Neuronal stem cell (in vitro differentiated cells): ENCODE data around the gene ST8SIA6.

Source experiments
- DNase-seq: peaks from one replicate; pipeline ENCODE4 v3.0.0-alpha.2; 2013; ENCODE audit warnings: low spot score
- H2AFZ ChIP-seq: one replicate; pipeline ENCODE4 v1.6.1; 2013; ENCODE audit warnings: mild to moderate bottlenecking, low read length, inconsistent platforms
- H2AK5ac ChIP-seq: 2 replicates; pipeline ENCODE4 v1.6.1; 2013; ENCODE audit warnings: low read depth, mild to moderate bottlenecking, inconsistent platforms, low read length, moderate library complexity, mixed read lengths
- H2BK120ac ChIP-seq: 2 replicates; pipeline ENCODE4 v1.6.1; 2013; ENCODE audit warnings: low read depth, mild to moderate bottlenecking, inconsistent platforms, low read length, moderate library complexity, mixed read lengths
- H2BK12ac ChIP-seq: one replicate; pipeline ENCODE4 v1.6.1; 2013; ENCODE audit warnings: low read length, inconsistent platforms
- H2BK15ac ChIP-seq: 2 replicates; pipeline ENCODE4 v1.6.1; 2013; ENCODE audit warnings: mild to moderate bottlenecking, low read length, inconsistent platforms, mixed read lengths
- H2BK5ac ChIP-seq: one replicate; pipeline ENCODE4 v1.6.1; 2013; ENCODE audit warnings: inconsistent platforms, mild to moderate bottlenecking, low read length, moderate library complexity
- H3K14ac ChIP-seq: one replicate; pipeline ENCODE4 v1.6.1; 2013; ENCODE audit warnings: low read length, inconsistent platforms
- H3K18ac ChIP-seq: 2 replicates; pipeline ENCODE4 v1.6.1; 2013; ENCODE audit warnings: low read length, inconsistent platforms
- H3K23ac ChIP-seq: 2 replicates; pipeline ENCODE4 v1.6.1; 2013; ENCODE audit warnings: low read depth, mild to moderate bottlenecking, mixed read lengths, low read length, inconsistent platforms; ENCODE audit not compliant: poor library complexity
- H3K27ac ChIP-seq: replicated peaks from 3 replicates; pipeline ENCODE4 v1.5.1; 2013; ENCODE audit warnings: low read length, inconsistent platforms
- H3K27me3 ChIP-seq, 3 experiments: 2 replicates each; pipeline ENCODE4 v1.6.1; 2013; ENCODE audit warnings: low read length in 3 of 3, mild to moderate bottlenecking in 2 of 3, inconsistent platforms in 1 of 3, low read depth in 1 of 3, mixed read lengths in 1 of 3, moderate library complexity in 1 of 3; ENCODE audit not compliant: control insufficient read depth in 3 of 3, insufficient read depth in 3 of 3
- H3K36me3 ChIP-seq, 2 donors: replicated peaks in 1 of 2; 2 replicates each; pipeline ENCODE4 v1.6.1; 2013; ENCODE audit warnings: low read length in 2 of 2; ENCODE audit not compliant: control insufficient read depth in 2 of 2, insufficient read depth in 2 of 2
- H3K4ac ChIP-seq: 2 replicates; pipeline ENCODE4 v1.6.1; 2013; ENCODE audit warnings: inconsistent platforms, mild to moderate bottlenecking, low read length, moderate library complexity
- H3K4me1 ChIP-seq, 2 donors: 1 replicate in 1 of 2; 2 replicates in 1 of 2; pipeline ENCODE4 v1.6.1; 2013; ENCODE audit warnings: low read length in 2 of 2, low read depth in 1 of 2; ENCODE audit not compliant: control insufficient read depth in 2 of 2, insufficient read depth in 1 of 2
- H3K4me2 ChIP-seq: one replicate; pipeline ENCODE4 v1.6.1; 2013; ENCODE audit warnings: mild to moderate bottlenecking, low read length, inconsistent platforms; ENCODE audit not compliant: insufficient read depth, poor library complexity, severe bottlenecking
- H3K4me3 ChIP-seq, 2 donors: 2 replicates each; pipeline ENCODE4 v1.5.1; 2013; ENCODE audit warnings: low read length in 2 of 2, mild to moderate bottlenecking in 2 of 2, inconsistent platforms in 1 of 2, moderate library complexity in 1 of 2
- H3K79me1 ChIP-seq: one replicate; pipeline ENCODE4 v1.6.1; 2013; ENCODE audit warnings: low read depth, mild to moderate bottlenecking, inconsistent platforms, low read length, moderate library complexity
- H3K9ac ChIP-seq: one replicate; pipeline ENCODE4 v1.6.1; 2013; ENCODE audit warnings: mild to moderate bottlenecking, low read depth, low read length, inconsistent platforms; ENCODE audit not compliant: poor library complexity
- H3K9me3 ChIP-seq, 2 donors: replicated peaks in 1 of 2; 2 replicates each; pipeline versions ENCODE3 to v1.6.1; 2013; ENCODE audit warnings: low read length in 2 of 2, mild to moderate bottlenecking in 2 of 2, inconsistent platforms in 1 of 2, low read depth in 1 of 2, mixed read lengths in 1 of 2, moderate library complexity in 1 of 2; ENCODE audit not compliant: control insufficient read depth in 2 of 2, insufficient read depth in 1 of 2
- H4K8ac ChIP-seq: one replicate; pipeline ENCODE4 v1.6.1; 2013; ENCODE audit warnings: low read depth, mild to moderate bottlenecking, inconsistent platforms, low read length, moderate library complexity
- H4K91ac ChIP-seq: one replicate; pipeline ENCODE4 v1.6.1; 2013; ENCODE audit warnings: low read length, low read depth, mild to moderate bottlenecking, inconsistent platforms; ENCODE audit not compliant: poor library complexity
- WGBS, 2 donors: extraction: QIAGEN DNeasy Blood & Tissue Kit; methylation state at CpG; one replicate each; pipeline ENCODE4 v1.1.7; 2013; ENCODE audit warnings: missing lambda C conversion rate in 2 of 2, mixed read lengths in 1 of 2; ENCODE audit not compliant: insufficient read length in 2 of 2, insufficient replicate concordance in 1 of 2; ENCODE audit errors: extremely low coverage in 2 of 2; 5-methylcytosine and 5-hydroxymethylcytosine counted together

The ST8SIA6 gene

GRCh38 chr10:17352583-17352982 lies 101.8 kb downstream of the ST8SIA6 start:
- no peak overlapping the region for H3K9ac ChIP-seq
- H3K14ac ChIP-seq = no peak overlapping the region
- no peak overlapping the region for H4K91ac ChIP-seq
- peaks cover 0 to 4% of the 10 kb centered on the region in 2 donors for H3K4me1 ChIP-seq
- no peak overlapping the region for H3K23ac ChIP-seq
- H3K9me3 ChIP-seq = no peaks in the 10 kb centered on the region
- H4K8ac ChIP-seq = no peak overlapping the region
- H2BK12ac ChIP-seq = no peak overlapping the region
- H2BK5ac ChIP-seq = no peak overlapping the region
- H2BK120ac ChIP-seq = no peak overlapping the region
- no peak overlapping the region for H2AK5ac ChIP-seq
- H2BK15ac ChIP-seq = no peak overlapping the region
- WGBS, 2 donors = no CpG with 5 or more reads among the region's 2 CpGs
- no peak overlapping the region for H3K18ac ChIP-seq
- H3K27ac ChIP-seq = no peak overlapping the region
- no peak overlapping the region for H2AFZ ChIP-seq
- no peaks in the 10 kb centered on the region for H3K79me1 ChIP-seq
- no peak overlapping the region for H3K4me3 ChIP-seq
- no peak overlapping the region for H3K4ac ChIP-seq
- no peak for DNase-seq
- H3K4me2 ChIP-seq = no peak overlapping the region
- no peaks in the 10 kb centered on the region for H3K36me3 ChIP-seq
- no peaks in the 10 kb centered on the region for H3K27me3 ChIP-seq

- no CpG with 5 or more reads among the region's 1 CpG for WGBS, 2 donors
- Histone ChIP-seq H3K36me3 (no peaks in the 10 kb centered on the region), H4K91ac (no peak overlapping the region), H3K9me3 (no peaks in the 10 kb centered on the region), H2BK120ac (no peak overlapping the region), H3K27me3 (no peaks in the 10 kb centered on the region), H3K9ac (no peak overlapping the region), H2AK5ac (no peak overlapping the region), H3K4me2 (no peak overlapping the region), H2BK12ac (no peak overlapping the region), H3K18ac (no peak overlapping the region), H3K4me3 (no peak overlapping the region), H3K79me1 (no peaks in the 10 kb centered on the region), H3K27ac (no peak overlapping the region), H3K23ac (no peak overlapping the region), H2AFZ (no peak overlapping the region), H3K14ac (no peak overlapping the region), H2BK5ac (no peak overlapping the region), H3K4me1 (peaks cover 0 to 4% of the 10 kb centered on the region in 2 donors), H4K8ac (no peak overlapping the region), H2BK15ac (no peak overlapping the region), H3K4ac (no peak overlapping the region)
- no peak for DNase-seq
Measured at GRCh38 chr10:17351506-17351905, 102.9 kb downstream of the ST8SIA6 start.

GRCh38 chr10:17349717-17350116 lies 104.7 kb downstream of the ST8SIA6 start:
- Histone ChIP-seq H2AFZ (no peak overlapping the region), H3K9me3 (no peaks in the 10 kb centered on the region), H3K36me3 (no peaks in the 10 kb centered on the region), H2AK5ac (no peak overlapping the region), H3K4ac (no peak overlapping the region), H2BK120ac (no peak overlapping the region), H3K23ac (no peak overlapping the region), H2BK5ac (no peak overlapping the region), H3K79me1 (no peaks in the 10 kb centered on the region), H3K27me3 (no peaks in the 10 kb centered on the region), H3K4me2 (no peak overlapping the region), H3K4me1 (peaks cover 0 to 4% of the 10 kb centered on the region in 2 donors), H4K8ac (no peak overlapping the region), H3K4me3 (no peak overlapping the region), H3K18ac (no peak overlapping the region), H3K27ac (no peak overlapping the region), H2BK15ac (no peak overlapping the region), H2BK12ac (no peak overlapping the region), H3K9ac (no peak overlapping the region), H4K91ac (no peak overlapping the region), H3K14ac (no peak overlapping the region)
- WGBS, 2 donors = no CpG with 5 or more reads among the region's 1 CpG
- DNase-seq = no peak

DNA sequence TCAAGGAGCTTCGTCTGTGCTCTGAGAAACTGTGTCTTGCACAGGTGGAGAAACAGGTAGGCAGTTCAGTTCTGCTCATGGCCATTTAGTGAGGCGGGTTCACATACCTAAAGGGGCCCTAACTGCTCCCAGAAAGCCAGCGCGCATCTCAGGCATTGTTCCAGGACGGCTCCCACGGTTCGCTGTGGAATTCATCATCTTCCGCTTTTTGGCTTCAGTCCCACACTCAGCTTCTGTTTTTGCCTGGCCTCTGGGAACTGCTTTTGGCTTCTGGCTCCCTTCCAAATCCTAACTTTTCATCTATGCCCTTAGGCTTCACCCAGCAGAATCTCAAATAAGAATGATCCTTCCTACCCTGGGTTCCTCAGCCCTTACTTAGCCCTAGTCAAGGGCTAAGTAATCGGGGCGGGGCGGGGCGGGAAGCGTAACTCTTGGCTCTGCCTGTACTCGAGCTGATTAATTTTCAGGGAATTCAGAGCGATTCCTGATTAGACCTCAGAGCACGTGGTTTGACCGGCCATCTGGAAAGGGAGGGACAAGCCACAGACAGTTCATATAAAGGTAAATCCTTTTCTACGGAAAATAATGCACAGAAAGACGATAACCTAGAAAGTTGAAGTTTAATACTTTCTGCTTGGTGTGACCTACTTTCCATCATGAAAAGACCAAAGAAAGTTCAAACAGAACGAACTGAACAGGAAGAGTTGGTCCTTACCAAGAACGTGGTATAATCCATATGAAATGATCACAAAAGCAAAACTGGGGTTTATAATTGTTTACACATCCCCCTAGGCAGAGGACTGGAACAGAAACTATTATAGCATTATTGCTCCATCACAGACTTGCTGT lies 105.7 kb downstream of the ST8SIA6 start:
- Histone ChIP-seq H4K91ac (no peak overlapping the region), H3K79me1 (no peaks in the 10 kb centered on the region), H2BK5ac (no peak overlapping the region), H3K23ac (no peak overlapping the region), H3K4me2 (no peak overlapping the region), H3K27me3 (no peaks in the 10 kb centered on the region), H3K18ac (no peak overlapping the region), H2BK12ac (no peak overlapping the region), H3K4me1 (peaks cover 0 to 4% of the 10 kb centered on the region in 2 donors), H3K4ac (no peak overlapping the region), H2AK5ac (no peak overlapping the region), H3K14ac (no peak overlapping the region), H3K9ac (no peak overlapping the region), H3K27ac (no peak overlapping the region), H3K4me3 (no peak overlapping the region), H2AFZ (no peak overlapping the region), H2BK120ac (no peak overlapping the region), H4K8ac (no peak overlapping the region), H3K36me3 (no peaks in the 10 kb centered on the region), H3K9me3 (no peaks in the 10 kb centered on the region), H2BK15ac (no peak overlapping the region)
- DNase-seq = no peak
- WGBS, 2 donors = no CpG with 5 or more reads among the region's 21 CpGs
